Ascending aorta (tissue), 2 donors: Measurements from ENCODE around the gene GOLT1A. TPM values are rescaled to one million over a fixed set of nuclear protein-coding genes. Genes with fewer than 3 reads are reported as not detected.

Experiments
- DNase-seq, 2 donors: peaks; one replicate each; pipeline ENCODE4 v3.0.0-alpha.2; 2019; ENCODE audit warnings: low spot score in 2 of 2
- H3K27ac ChIP-seq, 2 donors: fragments of 200-600 bp; sonication (generic); one replicate each; pipeline ENCODE4 v1.5.1; 2016 to 2017; ENCODE audit warnings: mild to moderate bottlenecking in 1 of 2
- H3K27me3 ChIP-seq: fragments of 200-600 bp; sonication (generic); one replicate; pipeline ENCODE4 v1.5.1; 2017
- H3K36me3 ChIP-seq, 2 donors: fragments of 200-600 bp; sonication (generic); one replicate each; pipeline ENCODE4 v1.5.1; 2016
- H3K4me1 ChIP-seq, 2 donors: fragments of 200-600 bp; sonication (generic); one replicate each; pipeline ENCODE4 v1.5.1; 2016 to 2017; ENCODE audit warnings: mild to moderate bottlenecking in 1 of 2
- H3K4me3 ChIP-seq, 2 donors: fragments of 200-600 bp; sonication (generic); one replicate each; pipeline ENCODE4 v1.5.1; 2016 to 2017; ENCODE audit warnings: mild to moderate bottlenecking in 1 of 2
- H3K9me3 ChIP-seq, 2 donors: fragments of 200-600 bp; sonication (generic); one replicate each; pipeline ENCODE4 v1.5.1; 2016
- CTCF ChIP-seq, 3 experiments: fragments of 200-600 bp in 2 of 3; fragments of 450-650 bp in 1 of 3; sonication (generic) in 2 of 3; IDR thresholded peaks; one replicate each; pipeline ENCODE4 v1.5.1; 2016 to 2019; ENCODE audit warnings: antibody characterized with exemption in 3 of 3, mild to moderate bottlenecking in 1 of 3, moderate library complexity in 1 of 3
- intact Hi-C: fragments of 100-400 bp; cut with DNase I; formaldehyde crosslinking; loops from one replicate; pipeline ENCODE4 v1.15.1; 2023
- total RNA-seq: library from RNA; depleted of rRNA; stranded (reverse); fragments of >200 nt; gene quantifications from one replicate; pipeline ENCODE4 v1.1.0, GENCODE V29; 2016

Gene GOLT1A
- total RNA-seq, 1 donor from 2014 or later = not detected

GRCh38 chr1:204251926-204252689, 38.3 kb upstream of the GOLT1A start:
- H3K27ac ChIP-seq = no peak overlapping the region
- no peak for TF ChIP-seq CTCF (IDR thresholded peaks at IDR 0.05)
- H3K4me3 ChIP-seq = no peak overlapping the region
- no peak for DNase-seq
- intact Hi-C loops = no loop called here
- H3K27me3 ChIP-seq = no peaks in the 10 kb centered on the region
- H3K4me1 ChIP-seq = no peaks in the 10 kb centered on the region
- H3K9me3 ChIP-seq = no peaks in the 10 kb centered on the region
- H3K36me3 ChIP-seq = no peaks in the 10 kb centered on the region

GRCh38 chr1:204251286-204251685, 37.5 kb upstream of the GOLT1A start:
- intact Hi-C loops = no loop called here
- TF ChIP-seq CTCF (IDR thresholded peaks at IDR 0.05) = no peak

DNA sequence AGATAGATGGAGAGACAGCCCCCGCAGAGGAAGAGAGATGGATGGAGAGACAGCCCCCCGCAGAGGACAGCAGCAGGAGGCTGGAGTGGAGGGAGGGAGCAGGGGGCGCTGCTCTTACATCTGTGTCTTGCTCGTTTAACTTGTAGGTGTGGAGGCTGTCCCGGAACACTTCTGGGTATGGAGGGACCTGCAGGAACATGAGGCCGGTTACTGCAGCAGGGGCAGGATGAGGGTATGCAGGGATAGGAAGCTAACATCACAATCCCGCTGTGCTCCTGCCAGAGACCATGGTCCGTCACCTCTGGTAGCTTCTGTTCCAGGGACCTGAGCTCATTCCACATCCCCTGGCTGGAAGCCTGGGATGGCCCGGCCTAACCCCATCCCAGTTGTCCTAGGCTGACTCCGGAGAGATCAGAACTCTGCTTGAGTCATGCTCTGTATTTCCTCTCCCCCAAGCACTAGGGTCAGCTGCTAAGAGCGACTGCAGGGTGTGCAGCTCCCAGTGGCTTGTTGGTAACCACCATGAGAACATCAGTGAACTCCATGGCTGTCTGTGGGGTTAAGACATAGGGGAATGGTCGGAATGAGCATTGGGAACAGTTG, 36.7 kb upstream of the GOLT1A start:
- Histone ChIP-seq H3K4me1 (no peaks in the 10 kb centered on the region), H3K27ac (no peak overlapping the region), H3K36me3 (no peaks in the 10 kb centered on the region), H3K4me3 (no peak overlapping the region), H3K27me3 (no peaks in the 10 kb centered on the region), H3K9me3 (no peaks in the 10 kb centered on the region)
- intact Hi-C loops = no loop called here
- DNase-seq = no peak
- TF ChIP-seq CTCF (IDR thresholded peaks at IDR 0.05) = no peak

More at GRCh38 chr1:204251286-204251685, 37.5 kb upstream of the GOLT1A start:
- H3K9me3 ChIP-seq = no peaks in the 10 kb centered on the region
- H3K27me3 ChIP-seq = no peaks in the 10 kb centered on the region
- no peak overlapping the region for H3K27ac ChIP-seq
- no peaks in the 10 kb centered on the region for H3K36me3 ChIP-seq
- H3K4me3 ChIP-seq = no peak overlapping the region
- H3K4me1 ChIP-seq = no peaks in the 10 kb centered on the region
- DNase-seq = no peak

DNA sequence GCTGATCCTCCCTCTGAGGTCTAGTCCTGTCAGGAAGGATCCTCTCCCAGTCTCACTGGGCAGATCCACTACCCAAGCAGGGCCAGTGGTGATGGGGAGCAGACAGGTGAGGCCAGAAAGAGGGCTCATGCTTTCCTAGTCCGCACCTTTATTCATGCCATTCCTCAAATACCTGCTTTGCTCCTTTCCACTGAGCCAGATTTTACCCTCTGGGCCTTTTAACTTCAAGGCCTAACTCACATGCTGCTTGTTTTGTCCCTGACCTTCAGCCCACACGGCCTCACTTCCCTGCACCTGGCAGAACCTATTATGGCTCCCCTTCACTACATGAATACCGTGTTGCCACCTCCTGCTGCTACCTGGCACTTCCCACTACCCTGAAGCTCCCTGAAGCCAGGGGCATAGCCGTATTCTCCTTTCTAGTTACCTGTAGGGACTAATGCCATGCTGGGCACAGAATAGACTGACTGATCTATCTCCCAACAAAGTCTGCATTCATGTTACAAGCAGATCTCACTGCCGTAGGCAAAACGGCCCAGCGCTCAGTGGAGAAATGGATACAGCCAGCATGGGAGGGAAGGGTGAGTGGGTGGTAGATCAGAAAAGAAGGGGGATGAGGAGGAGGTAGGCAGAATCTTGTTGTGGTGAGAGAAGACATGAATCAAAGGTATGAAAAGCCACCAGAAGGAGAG, 36.1 kb upstream of the GOLT1A start:
- Histone ChIP-seq H3K4me3 (no peak overlapping the region), H3K27me3 (no peaks in the 10 kb centered on the region), H3K9me3 (no peaks in the 10 kb centered on the region), H3K36me3 (no peaks in the 10 kb centered on the region), H3K4me1 (no peaks in the 10 kb centered on the region), H3K27ac (no peak overlapping the region)
- DNase-seq = no peak
- intact Hi-C loops = no loop called here
- no peak for TF ChIP-seq CTCF (IDR thresholded peaks at IDR 0.05)

DNA sequence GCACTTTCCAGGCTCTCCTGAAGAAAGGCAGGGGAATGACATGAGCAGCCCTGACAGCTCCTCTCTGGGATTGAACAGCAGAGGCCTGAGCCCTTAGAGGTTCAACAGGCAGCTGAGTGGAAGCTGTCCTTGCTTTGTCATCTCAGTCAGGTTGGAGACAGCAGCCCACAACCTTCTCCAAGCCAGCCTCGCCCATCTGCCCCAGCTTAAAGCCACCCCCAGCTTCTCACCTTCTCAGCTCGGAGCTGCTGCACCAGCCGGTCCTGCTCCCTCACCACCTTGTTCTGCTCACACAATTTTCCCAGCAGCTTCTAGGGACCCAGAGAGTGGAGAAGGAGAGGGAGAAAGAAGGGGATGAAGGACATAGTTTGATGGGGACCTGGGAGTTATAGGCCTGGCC, 35.2 kb upstream of the GOLT1A start:
- intact Hi-C loops = no loop called here
- H3K4me1 ChIP-seq = no peaks in the 10 kb centered on the region
- H3K27me3 ChIP-seq = no peaks in the 10 kb centered on the region
- no peak for DNase-seq
- no peak for TF ChIP-seq CTCF (IDR thresholded peaks at IDR 0.05)
- H3K27ac ChIP-seq = no peak overlapping the region
- H3K4me3 ChIP-seq = no peak overlapping the region
- no peaks in the 10 kb centered on the region for H3K36me3 ChIP-seq
- no peaks in the 10 kb centered on the region for H3K9me3 ChIP-seq
